Activated CD8-positive, alpha-beta memory T cell treated with anti-CD3 and anti-CD28 coated beads, Interleukin-2, amount 50 U/mL, for 1 hour (primary cell): ENCODE results near the gene DTNBP1.

Experiments used
- DNase-seq: peaks from one replicate; pipeline ENCODE4 v3.0.0-alpha.2; 2020; ENCODE audit errors: extremely low read depth

The DTNBP1 gene

DNA sequence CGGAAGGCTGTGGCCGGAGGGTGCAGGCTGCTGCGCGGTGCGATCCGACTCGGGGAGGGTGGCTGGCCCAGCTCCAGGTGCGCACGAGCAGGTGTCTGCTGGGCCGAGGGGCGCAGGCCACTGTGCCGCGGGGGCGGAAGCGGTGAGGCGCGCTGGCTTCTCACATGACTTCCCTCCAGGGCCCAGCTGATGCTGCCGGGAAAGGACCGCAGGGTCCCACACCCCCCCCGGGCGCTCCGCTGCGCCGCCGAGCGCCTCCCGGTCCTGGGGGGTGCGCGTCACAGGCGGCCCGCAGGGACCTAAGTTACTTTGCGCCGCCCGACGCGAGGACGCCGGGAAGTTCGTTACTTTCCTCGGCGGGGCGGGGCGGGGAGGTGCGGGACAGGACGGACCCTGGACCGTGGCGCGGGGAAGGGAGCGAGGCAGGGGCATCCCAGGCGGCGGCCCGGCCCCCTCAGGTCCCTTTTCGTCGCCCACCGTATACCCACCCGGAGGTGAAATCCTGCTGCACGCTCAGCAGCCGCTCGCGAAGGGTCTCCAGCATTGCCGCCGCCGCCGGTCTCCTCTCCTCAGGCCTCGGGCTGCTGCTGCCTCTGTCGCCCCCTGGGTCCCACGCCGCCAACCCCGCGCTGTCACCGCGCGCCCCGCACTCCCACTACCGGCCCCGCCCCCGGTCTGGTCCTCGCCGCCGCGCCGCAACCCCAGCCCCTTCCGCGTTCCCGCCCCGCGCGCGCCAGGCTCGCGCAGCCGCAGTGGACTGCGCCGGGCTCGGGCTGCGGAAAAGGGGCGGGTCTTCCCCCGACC is at the start of gene DTNBP1:
Gene DTNBP1 (minus strand): TSS at position 703 of the 804 bp plus-strand sequence. CDS start 159 bp downstream, at position 544.
- DNase-seq = peak; percentile 31

GRCh38 chr6:15709651-15710269 is 46.9 kb upstream of the DTNBP1 start:
- no peak for DNase-seq

GRCh38 chr6:15708231-15708630 is 45.4 kb upstream of the DTNBP1 start:
- DNase-seq = no peak

GRCh38 chr6:15705981-15706380 is 43.2 kb upstream of the DTNBP1 start:
- DNase-seq = no peak

- no peak for DNase-seq
These were observed 35.6 kb upstream of the DTNBP1 start for GRCh38 chr6:15698471-15698870.

- DNase-seq = no peak
These were observed 35.1 kb upstream of the DTNBP1 start for GRCh38 chr6:15697895-15698294.

DNA sequence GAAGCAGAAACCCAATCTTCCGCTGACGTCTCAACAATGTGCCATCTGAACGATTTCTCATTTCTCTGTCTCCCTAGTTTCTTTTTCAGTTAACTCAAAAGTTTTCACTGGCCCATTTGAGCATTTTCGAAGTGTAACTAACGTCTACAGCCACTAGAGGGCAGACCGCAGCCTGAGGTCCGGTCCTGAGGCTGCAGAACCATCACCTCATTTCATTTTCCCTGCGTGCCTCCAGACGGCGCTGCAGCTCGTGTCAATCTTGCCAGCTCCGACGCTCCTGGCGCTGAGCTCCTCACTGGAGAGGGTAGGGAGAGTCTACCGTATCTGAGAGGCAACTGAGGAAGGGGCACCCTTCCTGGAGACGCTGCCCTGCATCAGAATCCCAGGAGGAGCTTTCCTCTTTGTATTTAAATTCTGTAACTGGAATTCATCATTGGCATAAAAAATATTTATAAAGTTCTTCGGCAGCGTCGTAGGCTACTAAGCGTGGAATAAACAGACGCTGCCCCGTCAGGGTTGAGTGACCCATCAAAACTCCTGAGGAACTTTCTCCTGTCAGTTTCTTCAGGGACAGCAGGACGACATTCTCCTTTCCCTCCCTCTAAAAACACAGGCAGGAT is 28.5 kb upstream of the DTNBP1 start:
- peak; percentile 52 for DNase-seq

DNA sequence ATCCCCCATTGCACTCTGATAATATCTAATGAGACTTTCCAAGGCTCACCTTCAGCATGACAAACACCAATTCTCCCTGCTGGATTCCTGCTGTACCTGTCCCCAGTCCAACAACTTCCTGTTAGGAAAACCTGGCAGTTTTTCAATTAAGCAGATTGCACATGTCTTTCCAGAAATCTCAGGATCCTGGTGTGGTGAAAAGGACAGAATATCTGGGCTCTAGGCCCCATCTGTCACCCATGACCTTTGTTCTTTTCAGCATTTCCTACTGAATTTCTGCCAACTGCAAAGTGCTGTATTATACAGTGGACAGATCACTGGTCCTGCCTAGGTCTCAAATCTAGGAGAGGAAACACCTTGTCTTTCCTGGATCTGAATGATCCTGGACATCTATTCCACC is 27.7 kb upstream of the DTNBP1 start:
- no peak for DNase-seq

- DNase-seq = no peak
These were observed 27.0 kb upstream of the DTNBP1 start for GRCh38 chr6:15689586-15690482.

GRCh38 chr6:15685619-15686018 is 22.8 kb upstream of the DTNBP1 start:
- no peak for DNase-seq

GRCh38 chr6:15682965-15683822 is 20.4 kb upstream of the DTNBP1 start:
- no peak for DNase-seq

- DNase-seq = no peak
These were observed 19.1 kb upstream of the DTNBP1 start for GRCh38 chr6:15681946-15682345.

DNA sequence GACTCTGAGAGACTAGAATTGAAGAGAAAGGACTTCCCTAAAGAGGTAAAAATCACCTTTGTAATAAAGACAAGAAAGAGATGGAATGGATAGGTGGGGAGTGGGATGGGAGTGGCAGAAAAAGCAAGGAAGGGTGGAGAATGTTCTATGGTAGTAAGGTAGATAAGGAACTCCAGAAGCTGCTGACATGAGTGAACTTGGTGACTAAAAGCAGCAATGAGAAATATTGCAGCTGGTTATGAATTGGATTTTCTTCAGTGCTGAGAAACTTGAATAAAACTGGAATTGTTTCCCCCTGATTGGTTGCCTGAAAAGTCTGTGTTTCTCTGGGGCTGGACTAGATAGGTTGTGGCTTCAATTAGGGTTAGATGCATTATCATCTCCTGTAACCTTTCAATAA is 15.7 kb upstream of the DTNBP1 start:
- no peak for DNase-seq

GRCh38 chr6:15677822-15678221 is 15.0 kb upstream of the DTNBP1 start:
- no peak for DNase-seq

DNA sequence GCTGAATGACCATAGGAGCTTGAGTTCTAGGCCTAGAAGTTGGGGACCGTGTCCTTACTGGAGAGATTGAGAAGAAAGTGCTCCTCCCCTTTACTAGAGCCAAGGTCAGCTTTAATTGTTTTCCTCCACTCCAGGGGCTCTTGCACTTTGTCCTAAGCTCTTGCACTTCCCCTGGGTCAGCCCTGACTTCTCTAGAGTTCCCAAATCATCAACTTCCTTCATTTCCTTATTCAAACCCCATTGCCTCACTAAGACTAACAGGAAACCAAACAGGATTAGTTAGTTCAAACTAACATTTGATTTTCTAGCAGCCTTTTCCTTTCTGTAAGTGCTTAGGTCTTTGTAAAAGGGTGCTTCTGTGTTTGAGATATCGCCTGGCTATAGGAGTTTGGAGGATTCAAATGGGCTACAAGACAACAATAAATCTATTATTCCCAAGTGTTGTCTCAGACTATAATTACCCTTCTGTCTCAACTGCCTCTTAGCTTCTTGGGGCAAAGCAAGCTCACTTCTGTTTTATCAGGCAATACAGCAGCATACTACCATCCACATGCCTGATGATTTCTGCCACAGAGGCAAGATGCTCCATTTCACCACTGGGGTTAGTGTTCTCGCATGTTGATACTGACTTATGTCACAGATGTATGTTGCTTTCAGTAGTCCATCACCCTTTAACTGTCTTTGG is 12.8 kb upstream of the DTNBP1 start:
- DNase-seq = no peak

DNA sequence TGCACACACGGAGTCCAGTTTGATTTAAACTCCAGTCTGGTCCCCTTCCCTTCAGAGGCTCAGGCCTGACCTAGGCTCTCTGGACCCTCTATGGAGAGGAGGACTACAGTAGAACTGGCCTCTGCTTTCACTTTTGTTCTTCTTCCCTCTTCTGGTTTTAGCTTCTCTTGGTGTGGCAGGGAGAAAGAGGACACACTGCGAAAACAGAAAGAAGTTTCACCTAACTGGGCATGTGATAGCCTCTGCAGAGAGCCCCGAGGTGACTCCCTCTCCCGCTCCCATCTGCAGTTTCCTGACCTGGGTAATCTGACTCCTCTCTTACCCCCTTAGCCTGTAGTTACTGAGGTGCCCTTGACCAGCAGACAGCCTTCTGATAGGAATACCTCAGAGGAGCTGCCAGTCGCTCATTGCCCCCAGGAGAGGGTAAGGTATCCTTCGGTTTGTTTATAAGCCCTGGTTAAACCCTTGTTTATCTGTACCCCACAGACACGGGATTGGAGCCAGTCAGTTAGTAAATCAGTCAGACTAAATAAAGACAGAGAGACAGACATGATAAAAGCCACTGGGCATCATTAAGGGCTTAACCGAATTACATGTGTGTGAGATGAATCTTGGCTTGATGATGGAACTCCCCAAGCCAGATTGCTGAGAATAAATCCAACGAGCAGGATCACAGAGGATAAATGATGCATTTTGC is 12.0 kb upstream of the DTNBP1 start:
- no peak for DNase-seq

DNA sequence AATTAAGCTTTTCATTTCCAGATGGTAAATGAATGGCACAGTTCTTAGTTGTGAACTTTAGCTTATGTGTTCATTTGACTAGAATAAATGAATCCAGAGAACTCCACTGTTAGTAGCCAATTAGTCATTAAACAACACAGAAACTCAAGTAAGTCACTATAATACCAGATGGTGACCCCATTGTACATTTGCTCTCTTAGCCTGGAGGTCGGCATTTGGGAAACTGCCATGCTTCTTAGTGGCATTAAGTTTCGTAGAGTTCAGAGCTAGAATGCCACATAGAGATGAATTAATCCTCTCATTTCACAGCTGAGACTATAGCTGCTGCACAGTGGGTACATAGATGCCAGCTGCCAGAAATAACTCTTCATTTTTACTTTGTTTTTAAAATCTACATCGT is 10.8 kb upstream of the DTNBP1 start:
- no peak for DNase-seq

DNA sequence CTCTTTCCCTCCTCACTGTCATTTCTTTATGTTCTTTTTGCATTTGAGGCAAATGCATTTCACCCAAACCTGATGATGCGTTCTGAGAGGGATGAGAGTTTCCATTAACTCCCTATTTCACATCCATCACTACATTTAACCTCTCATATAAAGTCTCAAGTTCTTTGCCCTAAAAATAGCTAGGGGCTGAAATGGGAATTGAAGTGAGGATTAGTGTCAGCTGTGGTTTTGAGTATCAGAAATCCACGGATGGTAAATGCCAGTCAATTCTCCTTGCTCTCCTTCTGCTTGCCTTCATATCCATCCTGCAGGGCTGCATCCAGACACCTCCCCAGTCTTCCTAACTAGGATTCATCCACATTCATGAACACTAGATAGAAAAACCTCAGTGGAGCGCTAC is 10.0 kb upstream of the DTNBP1 start:
- no peak for DNase-seq

GRCh38 chr6:15672291-15672690 is 9.5 kb upstream of the DTNBP1 start:
- no peak for DNase-seq

DNA sequence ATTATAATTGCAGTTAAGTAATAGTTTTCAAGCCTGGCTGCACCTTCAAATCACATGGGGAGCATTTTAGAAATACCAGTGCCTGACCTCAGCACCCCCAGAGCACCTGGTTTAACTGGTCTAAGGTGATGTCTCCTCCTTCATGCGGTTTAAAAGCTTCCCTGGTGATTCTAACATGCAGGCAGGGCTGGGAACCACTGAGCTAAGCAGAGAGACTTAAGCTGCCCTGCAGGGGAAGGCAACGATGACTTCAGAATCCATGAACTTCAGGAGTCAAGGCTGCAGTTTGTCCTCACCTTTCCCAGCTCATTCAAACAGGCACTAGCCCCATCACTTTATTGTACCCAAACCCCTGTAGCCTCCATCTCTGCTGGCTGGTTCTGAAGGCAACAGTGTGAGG is 6.1 kb upstream of the DTNBP1 start:
- DNase-seq = no peak
